Osteoblast (primary cell): Measurements from ENCODE around the gene SORCS3. TPM values are rescaled to one million over a fixed set of nuclear protein-coding genes. Genes with fewer than 3 reads are reported as not detected.

Experiments used
- DNase-seq: peaks from one replicate; pipeline ENCODE4 v3.0.0; 2011; ENCODE audit warnings: low spot score, mixed read lengths; ENCODE audit not compliant: insufficient read length; ENCODE audit errors: missing footprints
- H2AFZ ChIP-seq: 2 replicates; pipeline ENCODE4 v1.6.0; 2011; ENCODE audit warnings: mild to moderate bottlenecking, low read length
- H3K27ac ChIP-seq: 2 replicates; pipeline ENCODE4 v1.5.1; 2011; ENCODE audit warnings: mild to moderate bottlenecking, low read depth, low read length, moderate library complexity
- H3K27me3 ChIP-seq: 2 replicates; pipeline ENCODE4 v1.6.0; 2012; ENCODE audit warnings: mild to moderate bottlenecking, control low read depth, inconsistent platforms, low read length, moderate library complexity; ENCODE audit not compliant: insufficient read depth
- H3K36me3 ChIP-seq: 2 replicates; pipeline ENCODE4 v1.5.1; 2011; ENCODE audit warnings: mild to moderate bottlenecking, low read length, control low read depth, moderate library complexity; ENCODE audit not compliant: insufficient read depth
- H3K4me1 ChIP-seq: 2 replicates; pipeline ENCODE4 v1.5.1; 2011; ENCODE audit warnings: mild to moderate bottlenecking, low read length, control low read depth, moderate library complexity; ENCODE audit not compliant: insufficient read depth
- H3K4me2 ChIP-seq: 2 replicates; pipeline ENCODE4 v1.6.0; 2011; ENCODE audit warnings: mild to moderate bottlenecking, low read length; ENCODE audit not compliant: insufficient read depth
- H3K4me3 ChIP-seq: fragments of 200-600 bp; sonication (generic); 3 replicates; pipeline ENCODE4 v1.5.1; 2012; ENCODE audit warnings: mild to moderate bottlenecking, low read length, inconsistent platforms; ENCODE audit not compliant: insufficient read depth
- H3K79me2 ChIP-seq: 2 replicates; pipeline ENCODE4 v1.6.0; 2012; ENCODE audit warnings: mild to moderate bottlenecking, low read length, control low read depth, inconsistent platforms; ENCODE audit not compliant: insufficient read depth
- H3K9me3 ChIP-seq: 2 replicates; pipeline ENCODE4 v1.5.1; 2011; ENCODE audit warnings: low read depth, low read length, control low read depth
- H4K20me1 ChIP-seq: 2 replicates; pipeline ENCODE4 v1.6.0; 2012; ENCODE audit warnings: mild to moderate bottlenecking, low read length, control low read depth; ENCODE audit not compliant: insufficient read depth
- total RNA-seq: library from RNA; depleted of rRNA; stranded (reverse); fragments of >200 nt; gene quantifications from 2 replicates; pipeline ENCODE4 v1.2.3, GENCODE V29; 2012
- TF ChIP-seq, protein P1 (sequence below): IDR thresholded peaks from 2 replicates; pipeline ENCODE4 v1.5.1; 2011; ENCODE audit warnings: mild to moderate bottlenecking, low read depth, low read length, moderate library complexity; ENCODE audit errors: extremely low read depth

SORCS3 gene
- total RNA-seq, 1 donor, result not detected

DNA sequence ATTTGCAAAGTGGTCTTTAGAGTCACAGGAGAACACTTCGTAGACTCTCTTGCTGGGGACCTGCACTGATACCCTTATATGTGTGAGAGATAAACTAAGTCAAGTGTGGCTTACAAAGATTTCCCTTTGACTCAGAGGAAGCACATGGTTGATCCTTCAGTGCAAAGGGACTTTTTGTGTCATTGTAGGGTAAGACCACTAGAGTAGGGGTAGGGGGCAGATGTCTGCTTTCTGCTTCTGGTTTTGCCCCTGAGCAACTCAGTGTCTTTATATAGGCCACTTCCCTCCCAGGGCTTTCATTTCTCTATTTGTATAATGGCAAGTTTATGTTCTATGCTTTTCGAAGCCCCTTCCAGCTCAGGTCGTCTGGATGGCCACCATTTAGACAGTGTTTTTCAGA, 281.7 kb downstream of the SORCS3 start:
- H3K27me3 ChIP-seq, result no peaks in the 10 kb centered on the region
- no peak overlapping the region for H3K4me3 ChIP-seq
- no peaks in the 10 kb centered on the region for H3K79me2 ChIP-seq
- DNase-seq, result no peak
- no peak overlapping the region for H2AFZ ChIP-seq
- no peak overlapping the region for H3K27ac ChIP-seq
- H3K9me3 ChIP-seq, result no peaks in the 10 kb centered on the region
- no peaks in the 10 kb centered on the region for H4K20me1 ChIP-seq
- TF ChIP-seq, protein P1, sequence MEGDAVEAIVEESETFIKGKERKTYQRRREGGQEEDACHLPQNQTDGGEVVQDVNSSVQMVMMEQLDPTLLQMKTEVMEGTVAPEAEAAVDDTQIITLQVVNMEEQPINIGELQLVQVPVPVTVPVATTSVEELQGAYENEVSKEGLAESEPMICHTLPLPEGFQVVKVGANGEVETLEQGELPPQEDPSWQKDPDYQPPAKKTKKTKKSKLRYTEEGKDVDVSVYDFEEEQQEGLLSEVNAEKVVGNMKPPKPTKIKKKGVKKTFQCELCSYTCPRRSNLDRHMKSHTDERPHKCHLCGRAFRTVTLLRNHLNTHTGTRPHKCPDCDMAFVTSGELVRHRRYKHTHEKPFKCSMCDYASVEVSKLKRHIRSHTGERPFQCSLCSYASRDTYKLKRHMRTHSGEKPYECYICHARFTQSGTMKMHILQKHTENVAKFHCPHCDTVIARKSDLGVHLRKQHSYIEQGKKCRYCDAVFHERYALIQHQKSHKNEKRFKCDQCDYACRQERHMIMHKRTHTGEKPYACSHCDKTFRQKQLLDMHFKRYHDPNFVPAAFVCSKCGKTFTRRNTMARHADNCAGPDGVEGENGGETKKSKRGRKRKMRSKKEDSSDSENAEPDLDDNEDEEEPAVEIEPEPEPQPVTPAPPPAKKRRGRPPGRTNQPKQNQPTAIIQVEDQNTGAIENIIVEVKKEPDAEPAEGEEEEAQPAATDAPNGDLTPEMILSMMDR, result no peak
- no peaks in the 10 kb centered on the region for H3K4me1 ChIP-seq
- H3K36me3 ChIP-seq, result no peaks in the 10 kb centered on the region
- no peak overlapping the region for H3K4me2 ChIP-seq

GRCh38 chr10:104923501-104923900, 282.4 kb downstream of the SORCS3 start:
- TF ChIP-seq, protein P1, result no peak
- Histone ChIP-seq H3K9me3 (no peaks in the 10 kb centered on the region), H2AFZ (no peak overlapping the region), H3K27ac (no peak overlapping the region), H3K36me3 (no peaks in the 10 kb centered on the region), H3K4me3 (no peak overlapping the region), H3K4me2 (no peak overlapping the region), H3K27me3 (no peaks in the 10 kb centered on the region), H4K20me1 (no peaks in the 10 kb centered on the region), H3K4me1 (no peaks in the 10 kb centered on the region), H3K79me2 (no peaks in the 10 kb centered on the region)
- DNase-seq, result no peak

- no peak overlapping the region for H3K27ac ChIP-seq
- H3K36me3 ChIP-seq, result no peaks in the 10 kb centered on the region
- H3K4me2 ChIP-seq, result no peak overlapping the region
- H4K20me1 ChIP-seq, result no peaks in the 10 kb centered on the region
- TF ChIP-seq, protein P1, result no peak
- H3K4me1 ChIP-seq, result no peaks in the 10 kb centered on the region
- no peak for DNase-seq
- H2AFZ ChIP-seq, result no peak overlapping the region
- H3K4me3 ChIP-seq, result no peak overlapping the region
- no peaks in the 10 kb centered on the region for H3K79me2 ChIP-seq
- no peaks in the 10 kb centered on the region for H3K27me3 ChIP-seq
- no peaks in the 10 kb centered on the region for H3K9me3 ChIP-seq
These were observed 283.2 kb downstream of the SORCS3 start for GRCh38 chr10:104924101-104924795.

DNA sequence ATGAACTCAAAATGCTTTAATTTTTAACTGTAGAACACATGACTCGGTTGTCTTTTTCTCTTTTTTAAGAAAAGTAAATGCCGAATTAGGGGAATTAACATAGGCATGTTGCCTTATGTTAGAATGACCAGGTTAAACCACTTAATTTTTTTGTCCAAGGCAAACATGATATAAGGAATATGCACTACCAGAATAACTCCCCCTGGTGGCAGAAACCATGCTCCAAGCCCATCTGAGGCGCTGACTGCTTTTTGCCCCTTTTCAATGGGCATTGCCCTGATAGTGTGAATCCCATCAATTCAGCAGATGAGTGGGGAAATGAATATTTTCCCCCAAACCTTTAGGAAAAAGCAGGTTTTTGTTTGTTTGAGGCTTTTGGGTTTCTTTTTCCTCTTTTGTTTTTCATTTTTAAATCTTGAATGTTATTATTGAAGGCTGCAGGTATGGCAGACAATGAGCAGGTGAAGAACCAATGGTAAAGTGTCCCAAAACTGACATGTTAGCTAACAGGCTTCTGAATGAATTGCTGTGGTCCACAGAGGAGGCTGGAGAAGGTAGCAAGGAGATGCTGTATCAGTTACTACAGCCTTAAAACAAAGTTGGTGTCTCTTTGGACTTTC, 284.3 kb downstream of the SORCS3 start:
- Histone ChIP-seq H3K79me2 (no peaks in the 10 kb centered on the region), H4K20me1 (no peaks in the 10 kb centered on the region), H3K9me3 (no peaks in the 10 kb centered on the region), H2AFZ (no peak overlapping the region), H3K27me3 (no peaks in the 10 kb centered on the region), H3K27ac (no peak overlapping the region), H3K4me2 (no peak overlapping the region), H3K4me1 (no peaks in the 10 kb centered on the region), H3K36me3 (no peaks in the 10 kb centered on the region), H3K4me3 (no peak overlapping the region)
- TF ChIP-seq, protein P1, result peak; percentile 41
- DNase-seq, result no peak
